Gastrocnemius medialis (tissue), 4 donors: ENCODE measurements around the gene TAS1R3.

ENCODE experiments used
- POLR2A ChIP-seq, 2 donors: fragments of 450-650 bp; IDR thresholded peaks; one replicate each; pipeline ENCODE4 v1.6.1; 2017; ENCODE audit warnings: antibody characterized with exemption in 2 of 2, mild to moderate bottlenecking in 2 of 2, moderate library complexity in 2 of 2
- TF ChIP-seq, protein P1 (sequence below), 5 experiments: fragments of 450-650 bp in 3 of 5; fragments of 200-600 bp in 2 of 5; sonication (generic) in 2 of 5; IDR thresholded peaks in 4 of 5; conservative IDR thresholded peaks in 1 of 5; 1 replicate in 4 of 5; 2 replicates in 1 of 5; pipeline ENCODE4 v1.5.1; 2016 to 2019; ENCODE audit warnings: antibody characterized with exemption in 5 of 5, mild to moderate bottlenecking in 3 of 5, moderate library complexity in 3 of 5

- TF ChIP-seq, protein P1, sequence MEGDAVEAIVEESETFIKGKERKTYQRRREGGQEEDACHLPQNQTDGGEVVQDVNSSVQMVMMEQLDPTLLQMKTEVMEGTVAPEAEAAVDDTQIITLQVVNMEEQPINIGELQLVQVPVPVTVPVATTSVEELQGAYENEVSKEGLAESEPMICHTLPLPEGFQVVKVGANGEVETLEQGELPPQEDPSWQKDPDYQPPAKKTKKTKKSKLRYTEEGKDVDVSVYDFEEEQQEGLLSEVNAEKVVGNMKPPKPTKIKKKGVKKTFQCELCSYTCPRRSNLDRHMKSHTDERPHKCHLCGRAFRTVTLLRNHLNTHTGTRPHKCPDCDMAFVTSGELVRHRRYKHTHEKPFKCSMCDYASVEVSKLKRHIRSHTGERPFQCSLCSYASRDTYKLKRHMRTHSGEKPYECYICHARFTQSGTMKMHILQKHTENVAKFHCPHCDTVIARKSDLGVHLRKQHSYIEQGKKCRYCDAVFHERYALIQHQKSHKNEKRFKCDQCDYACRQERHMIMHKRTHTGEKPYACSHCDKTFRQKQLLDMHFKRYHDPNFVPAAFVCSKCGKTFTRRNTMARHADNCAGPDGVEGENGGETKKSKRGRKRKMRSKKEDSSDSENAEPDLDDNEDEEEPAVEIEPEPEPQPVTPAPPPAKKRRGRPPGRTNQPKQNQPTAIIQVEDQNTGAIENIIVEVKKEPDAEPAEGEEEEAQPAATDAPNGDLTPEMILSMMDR (IDR thresholded peaks at IDR 0.05 in 4 of 5, conservative IDR thresholded peaks at IDR 0.05 in 1 of 5): no peak
- no peak for TF ChIP-seq POLR2A (IDR thresholded peaks at IDR 0.05)
These were observed 2.8 kb upstream of the TAS1R3 start for GRCh38 chr1:1328254-1328653.
